ENCODE measurements around the gene PRKACA. TPM values are rescaled to one million over a fixed set of nuclear protein-coding genes. Genes with fewer than 3 reads are reported as not detected.

Gene PRKACA
- total and polyA plus RNA-seq, 2 donors (not counting 3 experiments of a cell fraction or from before 2014, with no cell fraction given) = 44.2 to 97.5 TPM

GRCh38 chr19:14162871-14163297 is 45.3 kb upstream of the PRKACA start:
- Histone ChIP-seq H3K4me3 (replicated peaks in 1 of 3; ENCODE audit: insufficient read depth in 1 of 3, low read depth in 1 of 3, low read length in 3 of 3) (no peak overlapping the region), H3K36me3 (ENCODE audit: control insufficient read depth in 2 of 2, extremely low read depth in 1 of 2, insufficient read depth in 2 of 2, low read length in 2 of 2) (no peaks in the 10 kb centered on the region), H3K4me2 (ENCODE audit: insufficient read depth, low read length) (no peak overlapping the region), H3K9ac (replicated peaks; ENCODE audit: extremely low read depth, insufficient read depth, low read length) (no peak overlapping the region), H3K9me3 (replicated peaks; ENCODE audit: control insufficient read depth, insufficient read depth, low read length) (no peaks in the 10 kb centered on the region), H3K79me2 (ENCODE audit: control insufficient read depth, insufficient read depth, low read length) (no peaks in the 10 kb centered on the region), H4K20me1 (replicated peaks; ENCODE audit: control insufficient read depth, extremely low read depth, insufficient read depth, low read length) (no peaks in the 10 kb centered on the region), H3K4me1 (ENCODE audit: control insufficient read depth, extremely low read depth, insufficient read depth, low read length) (no peaks in the 10 kb centered on the region), H3K27ac (ENCODE audit: insufficient read depth, low read depth, low read length) (no peak overlapping the region), H3K27me3 (ENCODE audit: control insufficient read depth in 2 of 2, insufficient read depth in 2 of 2, low read length in 2 of 2) (no peaks in the 10 kb centered on the region), H2AFZ (ENCODE audit: low read depth, low read length) (no peak overlapping the region), H3K9me1 (replicated peaks; ENCODE audit: control insufficient read depth, extremely low read depth, insufficient read depth, low read length) (no peaks in the 10 kb centered on the region)
- no peak for TF ChIP-seq GATA2 (IDR thresholded peaks at IDR 0.05; ENCODE audit: insufficient read depth, insufficient read length, low read depth, low read length)
- TF ChIP-seq MYC (IDR thresholded peaks at IDR 0.05; ENCODE audit: low read depth, low read length) = no peak
- TF ChIP-seq JUN (IDR thresholded peaks at IDR 0.05; ENCODE audit: borderline replicate concordance, insufficient read depth, insufficient read length, low read depth) = no peak
- TF ChIP-seq CTCF (IDR thresholded peaks at IDR 0.05; ENCODE audit: extremely low read depth in 1 of 2, insufficient read depth in 1 of 2, low read depth in 1 of 2, low read length in 2 of 2) = no peak
- no peak for TF ChIP-seq POLR2A (IDR thresholded peaks at IDR 0.05; ENCODE audit: low read depth, low read length)
- no peak for TF ChIP-seq POLR2AphosphoS5 (IDR thresholded peaks at IDR 0.05; ENCODE audit: insufficient read depth, low read depth, low read length)
- no peak for TF ChIP-seq EZH2 (IDR thresholded peaks at IDR 0.05; ENCODE audit: borderline replicate concordance, low read depth, low read length, severe bottlenecking)
- FAIRE-seq = no peak
- POLR2A ChIA-PET = no interaction called here
- CTCF ChIA-PET = interaction anchor here (3.0 kb wide), 1 partner anchor 15 kb away, joined by 11 read pairs; no protein-coding TSS in a partner anchor
- DNase-seq (ENCODE audit: low read depth, low spot score) = no peak
- intact Hi-C loops (cut with micrococcal nuclease) = no loop called here
- no TSS peak for BruUV-seq (replicated peaks)
- dilution Hi-C loops (cut with MboI; ENCODE audit: extremely low pct_ligation_motif_present, low sequenced_read_pairs) = no loop called here

All from endothelial cell of umbilical vein (primary cell).